HG02970 (cell line): ENCODE measurements around the gene TOGARAM1.

Experiments
- ATAC-seq: cut with Tn5 transposase; IDR thresholded peaks from one replicate; pipeline ENCODE4 v1.9.1; 2021; ENCODE audit warnings: mild to moderate bottlenecking, moderate library complexity, moderate number of reproducible peaks; ENCODE audit not compliant: unreplicated experiment, low FRiP score

The TOGARAM1 gene

GRCh38 chr14:44961151-44961553 is 838 bp upstream of the TOGARAM1 start:
- ATAC-seq: no peak

DNA sequence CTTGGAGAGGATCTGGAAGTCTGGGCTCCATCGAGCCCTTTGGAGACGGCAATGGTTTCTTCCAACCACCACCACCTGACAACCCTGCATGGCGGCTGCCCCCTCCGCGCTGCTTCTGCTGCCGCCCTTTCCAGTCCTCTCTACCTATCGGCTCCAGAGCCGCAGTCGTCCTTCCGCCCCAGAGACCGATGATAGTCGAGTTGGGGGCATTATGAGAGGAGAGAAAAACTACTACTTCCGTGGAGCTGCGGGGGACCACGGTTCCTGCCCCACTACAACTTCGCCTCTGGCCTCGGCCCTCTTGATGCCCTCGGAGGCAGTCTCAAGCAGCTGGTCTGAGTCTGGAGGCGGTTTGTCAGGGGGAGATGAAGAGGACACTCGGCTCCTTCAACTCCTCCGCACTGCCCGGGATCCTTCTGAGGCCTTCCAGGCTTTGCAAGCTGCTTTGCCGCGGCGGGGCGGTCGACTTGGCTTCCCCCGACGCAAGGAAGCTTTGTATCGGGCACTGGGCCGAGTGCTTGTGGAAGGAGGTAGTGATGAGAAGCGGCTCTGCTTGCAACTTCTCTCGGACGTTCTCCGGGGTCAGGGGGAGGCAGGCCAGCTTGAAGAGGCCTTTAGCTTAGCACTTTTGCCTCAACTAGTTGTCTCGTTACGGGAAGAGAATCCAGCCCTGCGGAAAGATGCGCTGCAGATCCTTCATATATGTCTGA is 499 bp downstream of the TOGARAM1 start:
- ATAC-seq: peak; percentile 31

DNA sequence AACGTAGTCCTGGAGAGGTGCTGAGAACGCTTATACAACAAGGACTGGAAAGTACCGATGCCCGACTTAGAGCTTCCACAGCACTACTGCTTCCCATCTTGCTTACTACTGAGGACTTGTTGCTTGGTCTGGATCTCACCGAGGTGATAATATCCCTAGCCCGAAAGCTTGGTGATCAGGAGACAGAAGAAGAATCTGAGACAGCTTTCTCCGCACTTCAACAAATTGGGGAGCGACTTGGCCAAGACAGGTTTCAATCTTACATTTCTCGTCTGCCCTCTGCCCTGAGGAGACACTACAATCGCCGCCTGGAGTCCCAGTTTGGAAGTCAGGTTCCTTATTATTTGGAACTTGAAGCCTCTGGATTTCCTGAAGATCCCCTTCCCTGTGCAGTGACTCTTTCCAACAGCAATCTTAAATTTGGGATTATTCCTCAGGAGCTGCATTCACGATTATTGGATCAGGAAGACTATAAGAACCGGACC is 1.1 kb downstream of the TOGARAM1 start:
- no peak for ATAC-seq

- ATAC-seq: no peak
Measured at GRCh38 chr14:44963775-44964380, 1.9 kb downstream of the TOGARAM1 start.

GRCh38 chr14:44966601-44967336 is 4.8 kb downstream of the TOGARAM1 start:
- ATAC-seq: no peak

GRCh38 chr14:44968714-44969113 is 6.7 kb downstream of the TOGARAM1 start:
- ATAC-seq: no peak

DNA sequence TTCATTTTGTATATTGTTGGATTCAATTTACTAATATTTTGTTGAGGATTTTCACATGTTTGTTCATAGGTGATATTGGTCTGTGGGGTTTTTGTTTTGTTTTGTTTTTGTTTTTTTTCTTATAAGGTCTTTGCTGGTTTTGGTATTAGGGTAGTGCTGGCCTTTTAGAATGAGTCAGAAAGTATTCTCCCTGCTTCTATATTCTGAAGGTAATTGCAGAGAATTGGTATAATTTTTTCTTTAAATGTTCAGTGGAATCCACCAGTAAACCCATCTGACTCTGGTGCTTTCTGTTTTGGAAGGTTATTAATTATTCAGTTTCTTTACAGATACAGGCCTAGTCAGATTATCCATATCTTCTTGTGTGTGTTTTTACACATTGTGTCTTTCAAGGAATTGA is 8.9 kb downstream of the TOGARAM1 start:
- ATAC-seq: no peak

DNA sequence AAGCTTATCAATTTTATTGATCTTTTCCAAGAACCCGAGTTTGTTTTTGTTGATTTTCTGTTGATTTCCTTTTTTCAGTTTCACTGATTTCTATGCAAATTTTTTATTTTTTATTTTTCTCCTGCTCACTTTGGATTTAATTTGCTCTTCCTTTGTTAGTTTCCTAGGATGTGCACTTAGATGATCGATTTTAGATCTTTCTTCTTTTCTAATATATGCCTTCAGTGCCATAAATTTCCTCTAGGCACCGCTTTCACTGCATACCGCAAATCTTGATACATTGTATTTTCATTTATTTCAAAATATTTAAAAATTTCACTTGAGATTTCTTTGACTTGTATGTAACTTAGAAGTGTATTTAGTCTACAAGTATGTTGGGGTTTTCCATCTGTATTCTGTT is 9.5 kb downstream of the TOGARAM1 start:
- no peak for ATAC-seq

DNA sequence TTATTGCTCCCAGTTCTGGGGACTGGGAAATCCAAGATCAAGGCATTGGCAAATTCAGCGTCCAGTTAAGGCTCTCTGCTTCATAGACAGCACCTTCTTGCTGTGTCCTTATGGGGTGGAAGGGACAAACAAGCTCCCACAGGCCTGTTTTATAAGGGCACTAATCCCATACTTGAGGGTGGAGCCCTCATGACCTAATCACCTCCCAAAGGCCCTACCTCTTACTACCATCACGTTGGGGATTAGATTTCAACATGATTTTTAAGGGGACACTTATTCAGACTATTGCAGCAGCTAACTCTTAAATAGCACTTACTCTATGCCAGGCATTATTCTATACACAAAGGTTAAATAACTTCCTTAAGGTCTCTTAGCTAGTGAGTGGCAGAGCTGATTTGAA is 17.3 kb downstream of the TOGARAM1 start:
- no peak for ATAC-seq

GRCh38 chr14:44979740-44980356 is 17.9 kb downstream of the TOGARAM1 start:
- ATAC-seq: no peak

DNA sequence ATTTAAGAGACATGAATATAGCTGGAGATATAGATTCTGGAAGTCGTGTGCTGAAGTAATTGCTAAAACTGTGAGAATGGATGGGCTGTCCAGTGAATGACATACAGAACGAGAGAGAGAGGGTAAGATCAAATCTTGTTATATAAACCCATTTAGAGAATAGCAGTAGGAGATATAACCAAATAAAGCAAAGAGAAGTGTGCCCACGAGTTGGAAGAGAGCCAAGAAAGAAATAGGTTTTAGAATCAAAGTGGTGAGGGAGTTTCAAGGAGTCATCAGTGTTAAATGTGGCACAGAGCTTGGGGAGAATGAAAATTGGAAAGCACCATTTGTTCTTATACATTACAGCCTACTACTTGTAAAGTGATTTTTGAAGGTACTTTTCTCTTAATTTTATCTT is 19.2 kb downstream of the TOGARAM1 start:
- no peak for ATAC-seq

- no peak for ATAC-seq
Measured at GRCh38 chr14:44982594-44982993, 20.6 kb downstream of the TOGARAM1 start.

DNA sequence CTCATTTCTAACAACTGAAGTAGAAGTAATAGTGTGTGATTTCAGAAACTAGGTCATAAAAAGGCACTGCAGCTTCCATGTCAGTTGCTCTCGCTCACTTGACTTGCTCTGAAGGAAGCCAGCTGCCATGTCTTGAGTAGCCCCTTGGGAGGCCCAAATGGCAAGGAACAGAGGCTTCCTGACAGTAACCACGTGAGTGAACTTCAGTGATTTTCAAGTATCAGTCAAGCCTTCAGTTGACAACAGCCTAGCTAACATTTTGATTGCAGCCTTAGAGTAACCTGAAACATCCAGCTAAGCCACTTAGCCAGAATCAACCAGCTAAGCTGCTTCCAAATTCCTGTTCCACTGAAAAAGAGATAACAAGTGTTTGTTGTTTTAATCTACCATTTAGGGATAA is 26.7 kb downstream of the TOGARAM1 start:
- no peak for ATAC-seq

DNA sequence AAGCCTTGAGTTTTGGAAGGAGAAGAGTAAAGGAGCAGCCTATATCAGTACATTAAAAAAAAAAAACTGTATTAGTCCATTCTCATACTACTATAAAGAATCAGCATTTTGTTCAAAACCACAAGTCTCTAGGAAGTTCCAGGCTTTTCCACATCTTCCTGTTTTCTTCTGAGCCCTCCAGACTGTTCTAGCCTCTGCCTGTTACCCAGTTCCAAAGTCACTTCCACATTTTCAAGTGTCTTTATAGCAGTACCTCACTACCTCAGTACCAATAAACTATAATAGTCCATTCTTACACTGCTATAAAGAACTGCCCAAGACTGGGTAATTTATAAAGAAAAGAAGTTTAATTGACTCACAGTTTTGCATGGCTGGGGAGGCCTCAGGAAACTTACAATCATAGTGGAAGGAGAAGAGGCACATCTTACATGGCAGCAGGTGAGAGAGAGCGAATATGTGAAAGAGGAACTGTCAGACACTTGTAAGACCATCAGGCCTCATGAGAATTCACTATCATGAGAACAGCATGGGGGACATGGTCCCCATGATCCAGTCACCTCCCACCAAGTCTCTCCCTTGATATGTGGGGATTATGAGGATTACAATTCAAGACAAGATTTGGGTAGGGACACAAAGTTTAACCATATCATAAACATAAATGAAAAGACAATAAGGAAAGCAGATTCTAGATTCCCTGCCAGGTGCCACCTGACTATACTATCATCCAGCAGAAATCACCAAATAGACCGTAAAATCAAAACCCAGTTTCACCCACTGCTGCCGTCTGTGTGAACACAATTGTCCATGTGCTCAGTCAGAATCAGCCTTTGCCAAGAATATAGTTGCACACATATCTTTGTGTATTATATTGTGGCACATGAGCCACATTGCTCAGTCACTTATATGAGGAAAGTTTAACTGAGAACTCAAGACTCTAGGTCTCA is 27.8 kb downstream of the TOGARAM1 start:
- no peak for ATAC-seq

DNA sequence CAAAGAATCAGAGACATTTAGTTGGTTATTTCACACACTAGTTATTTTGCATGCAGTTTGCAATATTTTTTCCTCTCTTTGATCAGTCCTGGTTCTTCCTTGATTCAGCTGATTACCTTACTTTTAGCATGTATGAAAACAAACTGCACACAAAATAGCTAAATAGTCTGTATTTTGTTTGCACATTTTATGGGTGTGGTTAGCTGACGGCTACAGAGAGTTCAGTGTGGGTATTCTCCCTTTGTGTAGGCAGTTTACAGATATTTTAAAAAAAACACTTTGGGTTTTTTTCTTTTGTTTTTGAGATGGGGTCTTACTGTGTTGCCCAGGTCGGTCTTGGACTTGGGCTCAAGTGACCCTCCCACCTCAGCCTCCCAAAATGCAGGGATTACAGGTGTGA is 28.5 kb downstream of the TOGARAM1 start:
- ATAC-seq: no peak

- ATAC-seq: no peak
Measured at GRCh38 chr14:44995196-44995595, 33.2 kb downstream of the TOGARAM1 start.

DNA sequence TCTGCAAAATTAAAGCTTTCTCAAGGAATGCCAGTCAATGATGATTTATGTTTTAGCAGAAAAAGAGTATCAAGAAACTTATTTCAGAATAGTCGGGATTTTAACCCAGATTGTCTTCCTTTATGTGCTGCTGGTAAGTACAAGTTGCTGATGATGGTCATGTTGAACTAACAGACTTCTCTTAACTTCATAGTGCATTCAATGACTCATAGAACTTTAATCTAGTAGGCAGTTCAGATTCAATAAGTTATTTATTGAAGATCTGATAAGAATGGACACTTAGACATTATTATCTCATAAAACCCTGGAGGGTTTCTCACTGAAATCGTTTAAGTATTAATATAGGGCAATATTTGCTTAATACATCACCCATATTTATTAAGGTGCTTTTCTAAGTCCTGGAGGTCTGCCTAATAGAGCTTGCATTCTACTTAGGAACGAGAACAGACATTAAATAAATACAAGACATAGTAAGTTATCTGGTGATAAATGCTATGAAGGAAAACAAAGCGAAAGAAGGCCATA is 33.8 kb downstream of the TOGARAM1 start:
- no peak for ATAC-seq

- ATAC-seq: no peak
Measured at GRCh38 chr14:45003924-45004323, 41.9 kb downstream of the TOGARAM1 start.

DNA sequence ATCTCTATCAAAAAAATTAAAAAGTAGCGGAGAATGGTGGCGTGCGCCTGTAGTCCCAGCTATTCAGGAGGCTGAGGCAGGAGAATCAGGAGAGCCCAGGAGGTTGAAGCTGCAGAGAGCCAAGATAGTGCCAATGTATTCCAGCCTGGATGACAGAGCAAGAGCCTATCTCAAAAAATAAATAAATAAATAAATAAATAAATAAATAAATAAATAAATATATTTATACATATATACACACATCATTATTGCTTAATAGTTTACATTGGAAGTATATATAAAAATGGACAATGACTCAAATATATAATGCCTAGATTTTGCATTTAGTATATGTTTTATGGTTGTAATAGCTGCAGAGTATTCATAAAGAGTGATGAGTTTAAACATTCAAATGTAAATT is 53.1 kb downstream of the TOGARAM1 start:
- ATAC-seq: no peak

DNA sequence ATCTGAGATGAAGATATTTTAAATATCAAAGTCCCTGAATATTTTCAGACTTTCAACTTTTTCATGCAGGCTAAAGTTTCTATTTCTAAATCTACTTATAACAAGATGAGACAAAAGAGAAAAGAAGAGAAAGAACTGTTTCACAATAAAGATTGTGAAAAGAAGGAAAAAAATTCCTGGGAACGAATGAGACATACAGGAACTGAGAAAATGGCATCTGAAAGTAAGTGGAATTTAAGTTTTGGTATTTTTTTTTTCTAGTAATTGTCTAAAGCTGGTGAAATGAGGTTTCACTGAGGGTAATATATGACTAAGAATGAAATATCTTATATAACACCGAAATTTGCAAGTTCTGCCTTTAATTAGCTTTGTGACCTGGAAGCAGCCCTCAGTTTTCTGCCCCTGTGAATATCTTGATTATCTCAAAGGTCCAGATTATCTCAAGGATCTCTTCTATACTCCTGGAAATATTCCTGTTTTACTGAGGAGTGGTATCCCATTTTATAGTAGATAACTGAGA is 66.2 kb downstream of the TOGARAM1 start:
- no peak for ATAC-seq
